HG03575 (cell line): ENCODE data around the gene RAE1.
"Not testable (repeated sequence)": the region's sequence is repeated elsewhere in the genome, so short reads cannot be mapped to it uniquely, and the experiment has no call there.

Experiments
- ATAC-seq: cut with Tn5 transposase; IDR thresholded peaks from one replicate; pipeline ENCODE4 v1.9.1; 2021; ENCODE audit not compliant: unreplicated experiment, insufficient number of reproducible peaks, low FRiP score; ENCODE audit errors: extremely low read depth

RAE1 gene

GRCh38 chr20:57325632-57326356, 25.3 kb upstream of the RAE1 start:
- no peak for ATAC-seq

- ATAC-seq, result no peak
Measured at GRCh38 chr20:57326667-57327455, 24.2 kb upstream of the RAE1 start.

- ATAC-seq, result no peak
Measured at GRCh38 chr20:57327820-57328219, 23.2 kb upstream of the RAE1 start.

GRCh38 chr20:57329608-57330221, 21.3 kb upstream of the RAE1 start, which contains the start of gene SPO11:
SPO11 (plus strand) TSS chr20:57329803; CDS start chr20:57329868, 65 bp downstream.
- no peak for ATAC-seq

GRCh38 chr20:57330998-57331397, 20.1 kb upstream of the RAE1 start:
- ATAC-seq, result no peak

- ATAC-seq, result no peak
Measured at GRCh38 chr20:57332105-57333089, 18.7 kb upstream of the RAE1 start.

- no peak for ATAC-seq
Measured at GRCh38 chr20:57335392-57335791, 15.7 kb upstream of the RAE1 start.

GRCh38 chr20:57341663-57342062, 9.4 kb upstream of the RAE1 start:
- ATAC-seq, result no peak

- ATAC-seq, result no peak
Measured at GRCh38 chr20:57342829-57343228, 8.2 kb upstream of the RAE1 start.

GRCh38 chr20:57346477-57346876, 4.6 kb upstream of the RAE1 start:
- no peak for ATAC-seq

GRCh38 chr20:57347393-57347792, 3.7 kb upstream of the RAE1 start:
- no peak for ATAC-seq

GRCh38 chr20:57348200-57348921, 2.7 kb upstream of the RAE1 start:
- not testable (repeated sequence) for ATAC-seq

- not testable (repeated sequence) for ATAC-seq
Measured at GRCh38 chr20:57348922-57349574, 2.0 kb upstream of the RAE1 start.

GRCh38 chr20:57350081-57350710, 859 bp upstream of the RAE1 start:
- no peak for ATAC-seq

GRCh38 chr20:57350726-57351041, 371 bp upstream of the RAE1 start:
- ATAC-seq, result not testable (repeated sequence)

- no peak for ATAC-seq
Measured at GRCh38 chr20:57352305-57352704, 1.2 kb downstream of the RAE1 start.

GRCh38 chr20:57353351-57353750, 2.3 kb downstream of the RAE1 start:
- ATAC-seq, result no peak
